Hypothalamus (tissue), 51 donors: ENCODE results near the gene POU4F1.

Source experiments
- DNase-seq, 51 donors: peaks; one replicate each; lab custom pipeline; 2025; lab: John Stamatoyannopoulos, UW

POU4F1 gene

DNA sequence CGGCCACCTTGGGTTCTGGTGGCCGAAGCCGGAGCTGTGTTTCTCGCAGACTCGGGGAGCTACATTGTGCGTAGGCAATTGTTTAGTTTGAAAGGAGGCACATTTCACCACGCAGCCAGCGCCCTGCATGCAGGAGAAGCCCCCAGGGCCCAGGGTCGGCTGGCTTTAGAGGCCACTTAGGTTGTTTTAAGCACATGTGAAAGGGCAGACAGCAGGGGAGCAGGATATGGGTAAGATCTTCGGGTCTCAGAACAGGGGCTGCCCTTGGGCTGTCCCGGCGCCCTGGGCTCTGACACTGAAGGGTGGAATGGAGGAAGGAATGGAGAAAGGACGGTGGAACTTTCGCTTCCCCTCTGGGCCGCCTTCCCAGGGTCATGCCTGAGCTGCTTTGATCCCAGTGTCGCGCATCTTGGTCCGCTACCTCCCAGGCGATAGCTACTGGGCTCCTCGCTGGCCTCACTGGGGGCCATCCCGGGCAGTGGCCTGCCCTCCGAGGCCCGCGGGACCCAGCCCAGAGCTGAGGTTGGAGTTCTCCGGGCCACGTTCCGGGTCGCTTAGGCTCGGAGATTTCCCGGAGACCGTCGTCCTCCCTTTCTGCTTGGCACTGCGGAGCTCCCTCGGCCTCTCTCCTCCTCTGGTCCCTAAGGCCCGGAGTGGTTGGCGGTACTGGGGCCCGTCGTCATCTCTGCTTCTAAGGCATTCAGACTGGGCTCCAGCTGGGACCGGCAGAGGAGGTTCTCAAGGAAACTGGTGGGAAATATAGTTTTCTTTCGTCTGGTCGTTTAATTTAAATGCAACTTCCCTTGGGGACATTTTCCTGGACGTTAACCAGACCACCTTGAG lies 4.3 kb upstream of the POU4F1 start:
- DNase-seq: no peak

DNA sequence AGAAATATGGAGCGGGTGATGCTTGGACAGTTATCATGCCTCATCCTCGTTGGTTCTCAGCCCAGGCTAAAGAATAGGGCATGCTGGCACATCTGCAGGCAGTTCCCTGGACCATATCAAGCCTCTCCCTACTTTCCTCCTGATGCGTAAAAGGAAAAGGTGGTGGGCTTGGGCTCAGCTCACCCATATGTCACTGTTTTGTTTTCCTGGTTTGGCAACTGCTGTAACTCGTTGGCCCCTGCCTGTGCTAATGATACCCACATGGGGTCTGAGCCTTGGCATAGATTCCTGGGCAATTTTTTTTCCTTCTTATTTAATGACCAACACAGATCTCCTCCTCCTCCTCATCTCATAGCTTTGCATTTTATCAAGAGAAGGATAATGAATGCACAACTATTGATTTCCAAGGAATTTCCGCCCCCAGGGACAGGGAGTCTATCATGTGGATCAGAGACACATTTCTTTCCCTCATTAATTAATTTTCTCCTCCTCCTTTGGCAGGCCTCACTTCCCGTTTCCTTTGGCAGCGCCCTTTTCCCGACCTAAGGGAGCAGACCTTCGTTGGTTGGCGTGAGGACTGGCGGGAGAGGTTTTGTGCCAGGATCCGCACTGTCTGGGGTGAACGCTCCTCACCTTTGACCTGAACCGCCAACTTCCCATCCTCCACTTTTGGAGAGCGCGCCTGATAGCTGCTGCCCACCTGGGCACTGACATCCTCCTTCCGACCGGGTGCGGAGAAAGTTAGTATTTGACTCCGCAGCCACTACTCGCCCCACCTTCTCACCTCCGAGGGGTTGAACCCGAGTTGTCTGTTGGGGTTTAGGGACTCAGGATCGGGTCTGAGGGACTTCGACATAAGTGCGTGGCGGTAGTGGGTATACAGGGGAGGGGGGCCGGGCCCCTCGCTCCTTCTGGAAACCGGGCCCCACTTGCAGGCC lies 3.4 kb upstream of the POU4F1 start:
- DNase-seq: no peak

- DNase-seq: no peak
Measured at GRCh38 chr13:78604782-78605611, 1.6 kb upstream of the POU4F1 start.

GRCh38 chr13:78602561-78603239 lies 652 bp downstream of the POU4F1 start:
- no peak for DNase-seq

DNA sequence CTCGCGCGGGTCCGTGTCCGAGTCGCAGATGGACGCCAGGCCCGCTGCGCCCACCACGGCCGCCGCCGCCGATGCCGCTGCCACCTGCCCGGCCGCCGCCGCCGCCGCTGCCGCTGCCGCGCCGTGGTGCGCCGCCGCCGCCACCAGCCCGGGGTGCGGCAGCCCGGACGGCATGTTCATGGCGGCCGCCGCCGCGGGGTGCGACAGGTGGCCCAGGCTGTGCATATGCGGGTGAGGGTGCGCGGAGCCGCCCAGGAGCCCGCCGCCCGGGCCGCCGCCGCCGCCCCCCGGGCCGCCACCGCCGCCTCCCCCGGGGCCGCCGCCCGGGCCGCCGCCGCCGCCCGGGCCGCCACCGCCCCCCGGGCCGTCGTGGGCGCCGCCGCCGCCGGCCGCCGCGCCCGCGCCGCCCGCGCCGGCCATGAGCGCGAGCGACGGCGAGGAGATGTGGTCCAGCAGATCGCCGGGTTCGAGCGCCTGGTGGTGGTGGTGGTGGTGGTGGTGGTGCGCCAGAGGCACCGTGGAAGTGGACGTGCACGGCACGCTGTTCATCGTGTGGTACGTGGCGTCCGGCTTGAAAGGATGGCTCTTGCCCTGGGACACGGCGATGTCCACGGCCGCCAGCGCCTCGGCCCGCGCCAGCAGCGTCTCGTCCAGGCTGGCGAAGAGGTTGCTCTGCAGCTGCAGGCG lies 1.3 kb downstream of the POU4F1 start:
- DNase-seq: no peak

GRCh38 chr13:78601124-78601873 lies 2.1 kb downstream of the POU4F1 start:
- DNase-seq: no peak

GRCh38 chr13:78600280-78600883 lies 3.0 kb downstream of the POU4F1 start:
- no peak for DNase-seq

- DNase-seq: no peak
Measured at GRCh38 chr13:78599645-78600279, 3.6 kb downstream of the POU4F1 start.

- DNase-seq: no peak
Measured at GRCh38 chr13:78598966-78599644, 4.2 kb downstream of the POU4F1 start.

DNA sequence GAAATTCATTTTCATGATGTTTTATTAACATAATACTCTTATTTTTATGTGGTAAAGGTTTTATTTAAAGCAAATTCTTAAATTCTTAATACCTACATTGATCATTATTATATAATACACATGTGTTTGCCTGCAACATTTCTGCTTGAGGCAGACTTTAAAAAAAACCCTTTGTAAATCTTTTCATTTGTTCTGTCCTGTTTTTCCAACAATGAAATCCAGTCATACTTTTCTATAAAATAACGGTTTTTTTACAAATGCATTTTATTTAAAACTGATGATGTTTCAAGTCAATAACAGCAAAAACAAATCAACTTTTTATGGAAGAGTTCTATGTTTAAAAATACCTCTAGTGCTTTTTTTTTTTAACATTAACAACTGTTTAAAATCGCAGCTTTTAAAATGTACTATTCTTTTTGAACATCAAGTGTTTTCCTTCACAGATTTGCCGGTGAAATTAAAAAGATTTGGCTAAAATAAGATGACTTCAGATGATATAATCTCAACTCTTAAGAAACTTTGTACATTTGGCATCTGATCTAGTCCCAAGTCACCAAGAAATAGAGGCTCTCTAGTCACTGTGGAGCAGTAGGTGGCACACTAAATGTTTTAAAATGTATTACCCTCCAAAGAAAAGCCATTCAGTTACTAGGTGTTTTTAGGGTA lies 5.1 kb downstream of the POU4F1 start:
- no peak for DNase-seq

- DNase-seq: no peak
Measured at GRCh38 chr13:78597602-78597932, 5.8 kb downstream of the POU4F1 start.

DNA sequence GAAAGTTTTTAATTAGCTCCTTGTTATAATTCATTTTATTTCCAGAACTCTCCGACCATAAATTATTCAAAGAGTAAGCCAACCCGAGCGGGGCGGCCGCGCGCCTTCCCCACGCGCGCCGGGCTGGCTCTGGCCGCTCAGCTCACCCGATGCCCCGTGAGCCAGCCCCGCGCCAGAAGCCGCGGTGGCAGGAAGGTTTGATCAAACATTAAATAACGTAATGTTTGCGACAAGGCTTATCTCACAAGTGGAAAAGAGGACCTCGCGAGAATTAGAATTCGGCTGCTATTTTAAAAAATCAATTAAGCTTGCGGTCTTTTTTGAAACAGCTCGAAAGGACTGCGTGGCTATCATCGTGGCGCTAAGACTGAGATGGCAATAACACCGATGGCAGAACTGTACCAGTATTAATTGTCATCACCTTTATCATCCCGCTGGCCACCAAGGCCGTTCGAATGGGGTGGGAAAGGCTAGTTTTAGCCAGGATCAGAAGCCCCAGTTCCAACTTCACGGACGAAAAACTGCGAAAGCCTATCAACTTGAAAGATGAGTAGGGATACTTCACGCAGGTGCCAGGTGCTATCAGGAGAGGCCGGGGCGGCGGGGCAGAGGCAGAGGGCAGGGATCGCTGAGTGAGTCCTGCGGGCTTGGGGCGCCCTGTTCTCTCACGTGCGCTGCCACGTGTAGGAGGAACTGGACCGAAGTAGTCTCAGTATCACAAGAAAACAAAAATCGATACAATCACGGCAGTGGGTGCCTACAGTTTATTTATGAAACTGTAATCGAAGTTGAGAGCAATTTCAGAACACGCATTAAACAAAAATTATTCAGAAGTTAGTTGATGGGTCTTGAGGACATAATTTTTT lies 6.4 kb downstream of the POU4F1 start:
- DNase-seq: no peak

GRCh38 chr13:78596399-78596735 lies 7.0 kb downstream of the POU4F1 start:
- no peak for DNase-seq

GRCh38 chr13:78595495-78596398 lies 7.6 kb downstream of the POU4F1 start:
- DNase-seq: no peak

DNA sequence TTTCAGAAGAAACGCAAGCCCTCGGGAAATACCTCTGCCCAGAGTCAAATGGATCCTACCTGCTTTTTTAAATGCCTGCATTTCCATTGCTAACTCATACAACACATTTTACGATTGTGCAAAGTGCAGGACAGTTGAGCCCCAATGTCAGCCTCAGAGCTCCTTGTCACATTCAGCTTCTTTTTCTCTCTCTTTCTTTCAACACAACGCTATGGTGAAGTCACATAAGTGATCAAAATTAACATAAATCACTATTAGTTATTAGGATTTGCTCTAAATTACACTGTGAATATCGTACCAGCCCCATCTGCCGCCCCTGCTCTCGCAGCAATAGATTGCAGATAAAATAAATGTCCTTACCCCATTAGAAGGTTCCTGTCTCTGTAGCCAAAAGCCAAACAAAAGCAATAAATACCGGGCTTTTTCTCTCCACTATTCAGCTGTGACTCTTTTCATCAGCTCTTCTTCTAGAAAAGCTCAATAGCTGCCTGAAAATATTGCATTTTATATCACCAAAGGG lies 8.8 kb downstream of the POU4F1 start:
- no peak for DNase-seq
